HG02798 (cell line): ENCODE data around the gene ADRM1.

ENCODE experiments used
- ATAC-seq: cut with Tn5 transposase; IDR thresholded peaks from one replicate; pipeline ENCODE4 v1.9.1; 2021; ENCODE audit warnings: mild to moderate bottlenecking; ENCODE audit not compliant: unreplicated experiment, poor library complexity

Gene ADRM1

DNA sequence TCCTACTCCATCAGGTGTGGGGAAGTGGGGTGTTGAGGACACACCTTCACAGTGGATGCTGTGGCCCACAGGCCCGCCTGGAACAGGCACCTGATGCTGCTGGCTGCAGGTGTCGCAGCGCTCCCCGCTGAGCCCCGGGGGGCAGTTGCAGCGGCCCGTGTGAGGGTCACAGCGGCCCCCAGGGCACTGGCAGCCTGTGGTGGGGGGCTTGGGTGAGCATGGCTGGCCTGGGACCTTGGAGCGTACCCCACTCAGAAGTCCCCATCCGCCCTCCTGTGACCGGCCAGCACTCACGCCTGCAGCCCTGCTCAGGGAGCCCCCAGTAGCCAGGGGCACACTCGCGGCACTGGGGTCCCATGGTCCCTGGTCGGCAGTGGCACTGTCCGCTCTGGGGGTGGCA lies 19.2 kb downstream of the ADRM1 start:
- no peak for ATAC-seq

- no peak for ATAC-seq
These were observed 19.8 kb downstream of the ADRM1 start for GRCh38 chr20:62322492-62323041.

GRCh38 chr20:62323146-62323979 lies 20.6 kb downstream of the ADRM1 start:
- ATAC-seq, result no peak

DNA sequence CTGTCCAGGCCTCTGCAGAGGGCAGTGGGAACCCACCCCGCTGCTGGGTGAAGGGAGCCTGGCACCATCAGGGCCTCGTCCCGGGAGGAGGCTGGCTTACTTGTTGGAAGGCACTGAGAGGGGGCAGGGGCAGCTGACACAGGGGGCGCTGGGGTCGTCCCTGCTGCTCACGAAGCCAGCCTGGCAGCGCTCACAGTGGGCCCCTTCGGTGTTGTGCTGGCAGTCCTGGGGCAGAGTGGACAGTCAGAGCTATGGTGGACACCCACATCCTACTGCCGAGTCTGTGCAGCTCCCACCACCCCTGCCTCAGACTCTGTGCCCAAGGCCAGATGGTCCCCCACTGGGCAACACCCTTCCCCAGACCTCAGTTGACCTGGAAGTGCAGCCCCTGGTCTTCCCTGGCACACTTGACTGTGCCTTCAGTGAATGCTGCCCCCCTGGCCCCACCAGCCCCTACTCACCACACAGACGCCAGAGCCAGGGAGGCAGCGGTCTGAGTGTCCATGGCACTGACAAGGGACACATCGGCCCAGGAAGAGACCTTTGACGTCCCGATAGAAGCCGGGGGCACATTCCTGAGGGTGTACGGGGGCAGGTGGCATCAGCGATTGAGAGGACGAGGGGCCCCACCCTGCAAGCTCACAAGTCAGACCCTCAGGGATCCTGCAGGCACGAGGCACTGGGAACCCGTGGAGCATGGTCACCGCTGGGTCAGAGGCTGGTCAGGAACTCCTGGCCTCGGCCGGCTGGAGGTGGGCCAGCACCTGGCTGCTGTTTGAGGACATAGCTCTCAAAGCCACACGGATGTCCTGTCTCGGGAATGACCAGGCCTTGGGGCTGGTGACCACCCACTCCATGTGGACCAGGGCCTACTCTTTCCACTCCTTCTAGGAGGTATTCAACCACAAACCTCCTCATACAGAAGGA lies 21.4 kb downstream of the ADRM1 start:
- ATAC-seq, result no peak

DNA sequence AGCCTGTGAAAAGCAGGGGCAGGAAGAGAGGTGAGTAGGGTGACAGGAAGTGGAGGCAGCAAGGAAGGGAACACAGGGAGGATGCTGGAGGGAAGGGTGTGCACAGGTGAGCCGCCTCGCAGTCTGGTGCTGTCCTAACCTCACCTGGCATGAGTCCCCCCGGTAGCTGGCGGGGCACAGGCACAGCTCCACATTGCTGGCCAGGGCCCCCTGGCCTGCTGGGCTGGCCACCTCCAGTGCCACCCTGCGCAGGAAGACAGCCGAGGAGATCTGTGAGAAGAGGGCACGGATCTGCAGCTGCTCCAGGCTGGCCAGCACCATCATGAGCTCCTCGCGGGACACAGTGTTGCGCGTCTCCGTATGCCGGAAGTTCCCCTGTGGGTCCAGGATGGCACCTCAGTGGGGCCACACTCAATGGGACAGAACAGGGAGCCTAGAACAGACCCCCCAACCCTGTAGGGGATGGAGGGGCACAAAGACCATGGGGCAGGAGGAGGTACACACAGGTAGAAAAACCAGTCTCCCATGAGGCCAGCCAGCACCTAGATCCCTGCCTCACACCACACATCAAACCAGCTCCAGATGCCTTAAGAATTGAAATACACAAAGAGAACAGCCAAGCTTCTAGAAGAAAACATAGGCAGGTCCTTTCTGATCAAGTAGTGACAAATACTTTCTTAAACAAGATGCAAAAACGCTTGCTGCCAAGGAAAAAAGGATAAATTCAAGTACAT lies 22.5 kb downstream of the ADRM1 start:
- no peak for ATAC-seq

DNA sequence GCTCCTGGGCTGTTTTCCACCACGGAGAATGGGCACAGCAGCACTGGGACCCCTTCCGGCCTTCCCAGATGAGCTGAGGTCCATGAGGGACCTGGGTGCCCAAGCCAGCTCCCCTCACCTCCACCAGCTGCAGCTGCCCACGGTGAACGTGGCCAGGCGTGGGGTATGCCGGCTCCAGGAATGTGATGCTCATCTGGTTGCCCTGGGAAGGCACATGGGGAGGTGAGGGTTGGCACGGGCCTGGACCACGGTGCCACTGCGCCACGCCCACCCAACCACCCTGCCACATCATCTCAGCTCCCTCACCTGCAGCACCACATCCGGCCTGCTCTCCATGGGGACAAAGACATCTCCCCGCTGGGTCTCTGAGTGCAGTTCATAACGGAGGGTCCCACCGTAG lies 23.8 kb downstream of the ADRM1 start:
- ATAC-seq, result no peak

GRCh38 chr20:62326959-62327725 lies 24.3 kb downstream of the ADRM1 start:
- ATAC-seq, result no peak

DNA sequence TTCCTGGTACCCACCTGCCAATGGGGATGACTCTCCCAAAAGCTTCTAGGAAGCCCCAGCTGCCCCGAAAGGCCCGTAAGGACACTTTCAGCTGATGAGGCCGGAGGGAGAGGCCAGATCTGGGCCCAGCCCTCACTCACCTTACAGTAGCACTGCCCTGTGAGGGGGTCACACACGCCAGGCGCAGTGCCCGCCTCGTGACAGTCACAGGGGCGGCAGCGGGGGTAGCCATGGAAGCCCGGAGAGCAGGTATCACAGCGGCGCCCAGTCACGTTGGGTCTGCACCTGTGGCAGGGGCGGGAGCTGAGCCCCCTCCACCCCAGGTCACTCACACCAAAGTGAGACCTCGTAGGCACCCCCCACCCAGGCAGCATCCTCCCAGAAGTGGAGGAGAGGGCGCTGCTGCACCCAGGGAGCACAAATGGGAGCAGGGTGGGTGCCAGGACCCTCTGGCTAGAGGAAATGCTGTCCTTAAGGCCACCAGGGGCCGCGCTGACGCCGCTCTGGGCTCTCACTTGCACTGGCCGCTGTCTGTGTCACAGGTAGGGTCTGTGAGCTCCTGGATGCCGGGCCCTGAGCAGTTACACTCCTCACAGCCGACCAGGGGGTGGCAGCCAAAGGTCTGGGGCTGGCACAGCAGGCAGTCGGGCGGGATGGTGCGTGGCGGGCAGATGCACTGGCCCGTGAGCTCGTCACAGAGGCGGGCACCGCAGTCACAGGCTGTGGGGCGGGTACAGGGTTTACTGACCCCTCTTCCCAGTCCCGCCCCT lies 25.1 kb downstream of the ADRM1 start:
- no peak for ATAC-seq

DNA sequence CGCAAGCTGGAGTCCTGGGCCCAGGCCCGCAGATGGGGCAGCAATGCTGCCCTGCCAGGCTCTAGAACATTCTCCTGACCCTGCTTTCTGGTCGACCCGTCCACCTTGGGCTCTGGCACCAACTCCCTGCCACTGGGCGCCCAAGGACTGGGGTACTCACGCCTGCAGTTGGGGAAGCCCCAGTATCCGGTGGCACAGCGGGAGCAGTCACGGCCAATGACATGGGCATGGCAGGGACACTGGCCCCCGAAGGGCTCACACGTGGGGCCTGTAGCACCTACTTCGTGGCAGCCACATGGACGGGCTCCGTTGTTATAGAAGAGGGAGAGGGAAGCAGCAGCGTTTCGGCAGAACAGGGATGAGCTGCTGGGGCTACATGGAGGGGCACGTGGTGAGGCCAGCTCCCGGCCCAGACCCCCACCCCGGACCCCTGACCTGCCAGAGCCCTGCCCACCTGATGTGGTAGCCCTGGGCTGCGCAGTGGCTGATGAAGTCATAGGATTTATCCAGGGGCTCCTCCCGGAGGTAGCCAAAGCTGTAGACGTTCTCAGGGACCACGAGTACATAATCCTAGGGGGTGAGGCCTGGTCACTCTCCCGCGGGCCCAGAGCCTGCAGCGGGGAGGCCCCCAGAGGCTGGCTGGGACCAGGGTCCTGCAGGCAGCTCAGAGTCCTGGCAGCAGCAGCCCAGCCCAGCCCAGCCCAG lies 26.0 kb downstream of the ADRM1 start:
- no peak for ATAC-seq

DNA sequence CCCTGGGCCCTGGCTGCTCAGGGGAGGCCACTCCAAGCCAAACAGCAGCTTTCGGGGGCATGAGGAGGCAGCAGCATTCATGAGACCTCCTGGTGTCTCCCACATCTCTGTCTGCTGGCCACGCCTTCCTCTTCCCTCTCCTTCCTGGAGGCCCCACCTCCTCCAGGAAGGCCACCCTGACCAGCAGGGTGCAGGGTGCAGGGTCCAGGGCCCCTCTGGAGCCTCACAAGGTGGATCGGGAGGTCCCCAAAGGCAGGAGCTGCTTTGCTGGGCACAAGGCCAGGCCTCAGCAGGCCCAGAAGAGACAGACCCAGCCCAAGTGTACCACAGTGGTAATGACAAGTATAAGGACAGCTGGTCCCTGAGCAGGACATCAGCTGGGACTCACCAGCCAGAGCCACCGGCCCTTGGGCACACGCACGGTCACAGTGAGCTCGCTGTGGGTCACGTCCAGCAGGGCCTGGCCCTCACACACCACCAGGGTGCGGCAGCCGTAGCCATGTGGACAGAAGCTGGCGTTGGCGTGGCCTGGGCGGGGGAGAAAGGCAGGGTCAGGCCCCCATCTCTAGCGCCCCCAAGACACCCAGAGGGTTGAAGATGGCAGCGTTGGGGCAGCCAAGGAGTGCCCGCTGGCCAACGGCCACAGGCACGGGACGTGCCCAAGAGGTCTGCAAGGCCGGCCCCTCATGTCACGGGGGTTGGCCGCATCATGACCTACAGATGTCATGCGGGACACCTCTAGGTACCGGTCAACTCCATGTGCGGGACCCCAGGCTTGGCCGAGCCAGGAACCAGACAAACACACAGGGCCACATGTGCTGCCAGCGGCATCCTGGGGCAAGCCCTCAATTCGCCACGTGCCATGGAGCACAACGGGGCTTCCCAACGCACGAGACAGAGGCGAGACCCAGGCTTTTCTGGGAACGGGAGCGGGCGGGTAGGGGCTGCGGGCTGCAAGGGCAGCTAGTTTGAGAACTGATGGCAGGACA lies 26.9 kb downstream of the ADRM1 start:
- no peak for ATAC-seq

DNA sequence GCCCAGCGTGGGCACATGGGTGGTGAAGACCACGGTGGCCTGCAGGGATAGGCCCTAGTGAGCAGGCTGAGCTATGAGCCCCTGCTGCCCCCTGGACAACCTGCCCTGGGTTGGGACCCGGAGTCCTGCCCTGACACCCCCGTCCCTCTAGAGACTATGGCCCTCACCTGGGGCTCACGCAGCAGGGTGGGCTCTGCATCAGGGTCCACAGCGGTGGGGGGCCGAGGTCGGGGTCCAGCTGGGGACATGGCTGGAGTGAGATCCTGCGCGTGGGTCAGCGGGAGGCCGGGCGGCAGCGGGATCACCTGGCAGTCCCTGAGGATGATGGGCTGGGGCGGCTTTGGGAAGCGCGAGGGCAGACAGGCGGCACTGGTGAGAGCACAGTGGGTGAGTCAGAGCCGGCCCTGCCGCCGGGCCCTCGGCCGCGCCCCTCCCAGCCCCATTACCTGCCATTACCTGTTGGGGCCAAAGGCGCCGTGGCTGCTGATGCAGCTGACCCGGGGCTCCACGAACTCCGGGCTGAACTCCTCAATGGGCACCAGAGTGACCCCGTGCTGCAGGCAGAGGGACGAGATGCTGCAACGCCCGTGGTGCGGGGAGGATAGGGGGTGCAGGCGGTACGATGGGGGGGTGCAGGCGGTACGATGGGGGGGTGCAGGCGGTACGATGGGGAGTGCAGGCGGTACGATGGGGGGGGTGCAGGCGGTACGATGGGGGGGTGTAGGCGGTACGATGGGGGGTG lies 27.9 kb downstream of the ADRM1 start:
- no peak for ATAC-seq

- no peak for ATAC-seq
These were observed 28.6 kb downstream of the ADRM1 start for GRCh38 chr20:62331347-62331746.

GRCh38 chr20:62332421-62332820 lies 29.6 kb downstream of the ADRM1 start:
- no peak for ATAC-seq

GRCh38 chr20:62332989-62333819 lies 30.4 kb downstream of the ADRM1 start:
- no peak for ATAC-seq

DNA sequence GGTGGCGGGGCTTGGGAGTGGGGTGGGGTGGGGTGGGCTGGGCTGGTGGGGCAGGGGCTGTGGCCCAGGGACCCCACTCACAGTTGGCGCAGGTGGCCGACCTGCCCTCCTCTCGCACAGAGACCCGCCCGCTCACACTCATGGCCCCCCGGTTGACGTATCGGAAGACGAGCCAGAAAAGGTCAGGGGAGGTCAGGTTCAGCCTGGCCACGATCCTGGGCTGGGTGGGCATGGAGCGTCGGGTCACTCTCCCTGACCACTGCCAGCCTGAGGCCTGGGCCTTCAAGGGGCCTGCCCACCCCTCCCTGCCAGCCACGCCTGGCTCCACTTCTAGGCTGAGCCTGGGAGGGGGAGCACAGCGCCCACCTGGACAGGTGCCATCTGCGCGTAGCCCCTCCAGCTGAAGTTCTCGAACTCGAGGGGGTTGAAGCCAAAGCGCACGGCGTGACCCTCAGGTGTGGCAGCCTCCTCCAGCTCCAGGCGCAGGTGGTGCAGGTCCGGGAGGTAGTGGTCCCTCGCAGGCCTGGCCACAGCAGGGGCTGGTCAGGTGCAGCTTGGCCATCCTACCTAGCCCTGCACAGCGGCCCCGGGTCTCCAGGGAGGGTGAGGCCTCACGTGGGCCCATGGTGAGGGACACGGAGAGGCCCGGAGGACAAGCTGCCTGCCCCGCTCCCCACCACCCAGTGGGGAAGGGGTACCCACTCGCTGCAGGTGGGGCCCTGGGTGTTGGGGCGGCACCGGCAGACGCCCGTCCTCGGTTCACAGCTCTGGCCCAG lies 31.2 kb downstream of the ADRM1 start:
- ATAC-seq, result no peak
